ENCODE measurements around the gene CST3.

GRCh38 chr20:23623666-23624323 is 14.0 kb downstream of the CST3 start:
- TF ChIP-seq EGR1 (IDR thresholded peaks at IDR 0.05; ENCODE audit: low read depth) (no peak), MAX (IDR thresholded peaks at IDR 0.05) (no peak), CTCF (IDR thresholded peaks at IDR 0.05 in 2 of 3, conservative IDR thresholded peaks at IDR 0.05 in 1 of 3; ENCODE audit: borderline replicate concordance in 1 of 3, insufficient read depth in 1 of 3, low read depth in 2 of 3, low read length in 2 of 3) (no peak), POLR2AphosphoS5 (IDR thresholded peaks at IDR 0.05; ENCODE audit: low read depth, low read length) (no peak), POLR2A (IDR thresholded peaks at IDR 0.05; ENCODE audit: borderline replicate concordance, extremely low read depth, insufficient read depth, insufficient read length) (no peak), JUND (IDR thresholded peaks at IDR 0.05) (no peak), RAD21 (IDR thresholded peaks at IDR 0.05; ENCODE audit: low read depth) (no peak), FOSL1 (IDR thresholded peaks at IDR 0.05; ENCODE audit: low read depth) (no peak), ZNF274 (IDR thresholded peaks at IDR 0.05; ENCODE audit: low read depth, low read length) (no peak)

Measured in HCT116 (cell line).